GM18868 (cell line): ENCODE data around the gene CYSRT1.
"Not testable (repeated sequence)": the region's sequence is repeated elsewhere in the genome, so short reads cannot be mapped to it uniquely, and the experiment has no call there.

ENCODE experiments used
- ATAC-seq: cut with Tn5 transposase; IDR thresholded peaks from one replicate; pipeline ENCODE4 v1.9.1; 2021; ENCODE audit warnings: mild to moderate bottlenecking, moderate library complexity; ENCODE audit not compliant: unreplicated experiment

CYSRT1 gene

DNA sequence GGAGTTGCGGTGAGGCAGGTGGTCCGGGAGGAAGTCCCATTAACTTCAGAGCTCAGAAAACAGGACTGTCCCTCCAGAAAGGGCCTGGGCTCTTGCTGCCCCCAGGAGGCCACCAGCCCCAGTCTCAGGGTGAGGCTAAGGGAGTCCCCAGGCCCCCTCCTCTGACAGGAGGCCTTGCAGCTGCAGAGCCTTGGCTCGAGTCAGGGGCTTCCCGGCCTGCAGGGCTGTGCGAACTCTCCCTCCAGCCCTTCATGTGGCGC, 22.9 kb downstream of the CYSRT1 start:
- ATAC-seq = no peak

DNA sequence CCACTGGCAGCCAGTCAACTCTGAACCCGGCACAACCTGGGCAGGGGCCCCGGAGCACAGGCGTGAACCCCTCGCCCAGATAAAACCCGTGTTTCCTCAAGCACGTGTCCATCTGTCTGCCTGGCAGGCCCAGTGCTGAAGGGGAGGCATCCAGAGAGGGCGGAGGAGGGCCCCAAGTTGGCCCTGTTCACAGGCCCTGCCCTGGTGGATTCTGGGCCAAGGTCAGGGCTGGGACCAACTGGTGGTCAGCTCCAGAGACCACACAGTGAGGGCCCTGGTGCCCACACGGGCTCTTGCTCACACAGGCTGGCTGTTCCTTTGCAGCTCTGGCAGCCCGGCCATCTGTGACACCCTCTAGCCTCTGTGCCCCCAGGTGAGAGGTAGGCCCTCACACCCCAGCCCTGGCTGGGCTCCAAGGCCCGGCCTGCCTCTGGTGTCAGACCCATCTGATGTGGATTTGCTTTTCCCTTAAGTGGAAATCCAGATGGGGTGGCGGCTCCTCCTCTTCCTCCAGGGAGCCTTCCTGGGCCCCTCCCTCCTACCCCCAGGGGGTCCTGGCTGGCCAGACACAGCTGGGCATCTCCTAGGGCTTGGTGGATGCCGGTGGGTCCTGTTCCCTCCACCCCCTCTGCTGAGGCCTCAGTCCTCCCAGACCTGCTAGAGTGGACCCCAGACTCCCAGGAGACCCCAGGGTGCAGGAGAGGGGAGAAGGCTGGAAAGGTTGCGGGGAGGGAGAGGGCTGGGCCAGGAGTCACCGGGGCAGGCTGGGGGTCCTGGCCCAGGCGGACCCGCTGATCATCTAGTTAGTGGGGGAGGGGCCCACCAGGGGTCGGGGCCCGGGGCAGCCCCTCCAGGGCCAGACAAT, 25.6 kb downstream of the CYSRT1 start:
- ATAC-seq = no peak

- no peak for ATAC-seq
Measured at GRCh38 chr9:137251194-137251461, 26.2 kb downstream of the CYSRT1 start, which contains the start of gene STPG3. STPG3 (plus strand) TSS chr9:137251286; CDS start chr9:137251287, 1 bp downstream.

GRCh38 chr9:137251490-137252268, 26.7 kb downstream of the CYSRT1 start:
- ATAC-seq = no peak

- no peak for ATAC-seq
Measured at GRCh38 chr9:137252555-137253506, 27.9 kb downstream of the CYSRT1 start.

GRCh38 chr9:137253717-137254623, 29.0 kb downstream of the CYSRT1 start:
- no peak for ATAC-seq

- peak; percentile 75 for ATAC-seq
Measured at GRCh38 chr9:137254624-137255447, 29.9 kb downstream of the CYSRT1 start, which contains the start of gene NELFB. NELFB (plus strand) TSS chr9:137255327.

DNA sequence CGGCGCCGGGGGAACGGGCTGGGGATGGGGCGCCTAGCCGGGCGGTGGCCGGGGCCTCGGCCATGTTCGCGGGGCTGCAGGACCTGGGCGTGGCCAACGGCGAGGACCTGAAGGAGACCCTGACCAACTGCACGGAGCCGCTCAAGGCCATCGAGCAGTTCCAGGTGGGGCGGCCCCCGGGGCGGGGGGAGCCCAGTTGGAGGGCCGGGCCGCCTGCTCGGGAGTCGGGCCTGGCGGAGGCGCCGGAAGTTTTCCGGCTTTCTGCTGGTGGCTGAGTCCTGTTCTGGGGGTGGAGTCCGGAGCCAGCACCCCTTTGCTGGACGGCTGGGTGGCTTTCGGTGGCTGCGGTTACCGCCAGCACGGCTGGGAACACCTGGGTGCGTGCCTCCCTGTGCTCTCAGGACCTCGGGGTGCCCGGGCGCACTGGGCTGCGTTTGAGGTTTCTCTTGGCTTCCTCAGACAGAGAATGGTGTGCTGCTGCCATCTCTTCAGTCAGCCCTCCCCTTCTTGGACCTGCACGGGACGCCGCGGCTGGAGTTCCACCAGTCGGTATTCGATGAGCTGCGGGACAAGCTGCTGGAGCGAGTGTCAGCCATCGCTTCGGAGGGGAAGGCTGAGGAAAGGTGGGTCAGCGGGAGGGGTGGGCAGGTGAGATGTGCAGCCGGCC, 30.6 kb downstream of the CYSRT1 start:
- ATAC-seq = peak; percentile 36

DNA sequence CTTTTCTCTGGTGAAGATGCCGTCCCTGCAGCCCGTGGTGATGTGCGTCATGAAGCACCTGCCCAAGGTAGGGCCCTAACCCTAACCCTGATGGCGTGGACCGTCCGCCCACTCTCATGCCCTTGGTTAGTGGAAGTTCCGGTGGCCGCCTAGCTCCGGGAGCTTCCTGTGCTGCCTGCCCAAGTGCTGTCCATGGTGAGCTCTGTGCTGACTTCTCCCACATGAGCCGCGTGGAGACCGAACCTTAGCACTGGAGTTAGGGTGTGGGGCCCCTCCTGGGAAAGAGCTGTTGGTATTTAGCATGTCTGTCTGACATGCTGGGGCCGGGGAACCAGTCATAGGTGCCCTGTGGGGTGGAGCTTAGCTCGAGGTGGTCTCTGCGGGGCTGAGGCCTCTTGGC, 31.4 kb downstream of the CYSRT1 start:
- ATAC-seq = no peak

GRCh38 chr9:137256856-137257255, 31.9 kb downstream of the CYSRT1 start:
- no peak for ATAC-seq

GRCh38 chr9:137262173-137262908, 37.4 kb downstream of the CYSRT1 start:
- not testable (repeated sequence) for ATAC-seq

GRCh38 chr9:137262909-137263285, 37.9 kb downstream of the CYSRT1 start:
- no peak for ATAC-seq

- no peak for ATAC-seq
Measured at GRCh38 chr9:137263506-137263905, 38.5 kb downstream of the CYSRT1 start.

GRCh38 chr9:137264067-137264466, 39.1 kb downstream of the CYSRT1 start:
- no peak for ATAC-seq

GRCh38 chr9:137265496-137266161, 40.7 kb downstream of the CYSRT1 start:
- ATAC-seq = no peak

DNA sequence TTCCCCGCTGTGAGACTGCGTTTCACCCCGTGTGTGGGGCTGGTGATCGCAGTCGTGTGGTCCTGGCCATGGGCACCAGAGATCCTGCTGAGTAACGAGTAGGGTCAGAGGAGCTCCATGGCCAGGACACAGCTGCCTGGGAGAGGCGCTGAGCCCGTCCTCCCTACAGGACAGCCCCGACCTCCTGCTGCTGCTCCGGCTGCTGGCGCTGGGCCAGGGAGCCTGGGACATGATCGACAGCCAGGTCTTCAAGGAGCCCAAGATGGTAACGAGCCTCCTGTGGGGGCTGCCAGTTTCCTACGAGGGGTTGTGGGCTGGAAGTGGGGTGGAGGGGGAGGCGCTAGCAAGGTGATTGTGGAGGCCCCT, 41.2 kb downstream of the CYSRT1 start:
- ATAC-seq = no peak

- no peak for ATAC-seq
Measured at GRCh38 chr9:137266585-137267453, 41.8 kb downstream of the CYSRT1 start.
